Activated gamma-delta T cell (primary cell): ENCODE results near the gene TANGO2.

Experiments used
- DNase-seq: peaks from one replicate; lab custom pipeline; 2025; lab: John Stamatoyannopoulos, UW

Gene TANGO2

DNA sequence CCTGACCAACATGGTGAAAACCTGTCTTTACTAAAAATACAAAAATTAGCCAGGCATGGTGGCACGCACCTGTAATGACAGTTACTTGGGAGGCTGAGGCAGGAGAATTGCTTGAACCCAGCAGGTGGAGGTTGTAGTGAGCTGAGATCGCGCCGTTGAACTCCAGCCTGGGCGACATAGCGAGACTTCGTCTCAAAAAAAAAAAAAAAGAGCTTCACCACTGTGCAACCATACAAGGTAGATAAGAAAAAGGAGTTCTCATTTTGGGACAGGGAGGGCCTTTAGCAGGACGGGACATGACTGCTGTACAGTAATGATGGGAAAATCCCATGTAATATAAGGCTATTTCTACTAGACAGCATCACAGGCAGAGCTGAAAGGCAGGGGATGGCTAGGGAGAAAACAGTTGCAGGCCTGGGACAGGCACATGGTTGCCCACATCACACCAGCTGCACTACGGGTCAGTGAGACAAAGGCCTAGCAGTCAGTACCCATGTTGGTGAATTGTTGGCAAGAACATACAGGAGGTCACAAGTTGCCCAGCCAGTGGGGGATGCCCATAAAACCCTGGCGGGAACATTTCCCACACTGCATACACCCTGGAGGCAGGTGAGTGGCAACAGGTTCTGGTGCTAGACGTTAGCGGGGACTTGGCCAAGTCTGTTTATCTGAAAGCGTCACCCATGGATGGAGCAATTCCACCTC, 5.4 kb downstream of the TANGO2 start:
- no peak for DNase-seq

DNA sequence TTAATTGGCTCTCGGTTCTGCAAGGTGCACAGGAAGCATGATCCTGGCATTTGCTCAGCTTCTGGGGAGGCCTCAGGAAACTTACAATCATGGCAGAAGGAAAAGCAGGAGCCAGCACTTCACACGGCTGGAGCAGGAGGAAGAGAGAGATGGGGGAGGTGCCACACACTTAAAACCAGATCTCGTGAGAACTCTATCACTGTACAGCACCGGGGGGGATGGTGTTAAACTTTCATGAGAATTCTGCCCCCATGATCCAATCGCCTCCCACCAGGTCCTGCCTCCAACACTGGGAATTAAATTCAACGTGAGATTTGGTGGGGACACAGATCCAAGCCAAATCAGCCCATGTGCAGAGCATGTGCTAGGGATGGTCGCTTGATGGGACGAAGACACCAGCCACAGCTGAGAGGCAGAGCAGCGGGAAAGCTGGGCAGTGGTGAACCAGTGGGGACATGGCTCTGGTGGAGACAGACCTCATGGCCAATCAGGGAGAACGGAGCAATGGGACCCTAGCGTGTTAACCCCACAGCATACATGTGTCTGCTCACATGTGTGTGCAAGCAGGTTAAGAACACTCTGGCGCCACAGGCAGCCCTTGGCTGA, 6.2 kb downstream of the TANGO2 start:
- no peak for DNase-seq

DNA sequence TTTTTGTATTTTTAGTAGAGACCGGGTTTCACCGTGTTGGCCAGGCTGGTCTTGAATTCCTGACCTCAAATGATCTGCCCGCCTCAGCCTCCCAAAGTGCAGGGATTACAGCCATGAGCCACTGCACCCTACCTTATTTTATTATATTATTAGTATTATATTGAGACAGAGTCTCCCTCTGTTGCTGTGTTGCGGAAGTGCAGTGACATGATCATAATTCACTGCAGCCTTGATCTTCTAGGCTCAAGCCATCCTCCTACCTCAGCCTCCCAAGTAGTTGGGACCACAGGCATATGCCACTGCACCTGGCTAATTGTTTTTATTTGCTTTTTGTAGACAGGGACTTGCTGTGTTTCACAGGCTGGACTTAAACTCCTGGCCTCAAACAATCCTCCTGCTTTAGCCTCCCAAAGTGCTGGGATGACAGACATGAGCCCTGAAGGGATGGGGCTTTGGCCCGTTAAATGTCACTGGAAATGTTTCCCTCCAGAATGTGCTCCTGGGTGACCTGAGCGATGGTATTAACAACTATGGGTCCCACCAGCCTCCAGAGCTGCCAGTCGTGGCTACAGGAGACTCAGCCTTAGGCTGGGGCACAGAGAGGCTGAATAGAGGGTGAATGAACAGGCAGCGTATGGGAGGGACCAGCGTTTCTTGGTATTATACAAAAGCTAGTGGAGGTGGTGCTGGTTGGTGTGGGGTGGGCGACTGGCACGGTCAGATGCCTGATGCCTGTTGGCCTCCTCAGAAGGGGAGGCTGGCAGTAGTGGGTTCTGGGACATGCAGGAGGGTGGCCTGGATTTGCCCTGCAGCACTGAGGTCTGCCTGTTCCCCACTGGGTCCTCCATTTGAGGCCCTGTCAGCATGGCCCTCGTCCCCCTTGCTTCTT, 7.3 kb downstream of the TANGO2 start:
- DNase-seq: no peak

DNA sequence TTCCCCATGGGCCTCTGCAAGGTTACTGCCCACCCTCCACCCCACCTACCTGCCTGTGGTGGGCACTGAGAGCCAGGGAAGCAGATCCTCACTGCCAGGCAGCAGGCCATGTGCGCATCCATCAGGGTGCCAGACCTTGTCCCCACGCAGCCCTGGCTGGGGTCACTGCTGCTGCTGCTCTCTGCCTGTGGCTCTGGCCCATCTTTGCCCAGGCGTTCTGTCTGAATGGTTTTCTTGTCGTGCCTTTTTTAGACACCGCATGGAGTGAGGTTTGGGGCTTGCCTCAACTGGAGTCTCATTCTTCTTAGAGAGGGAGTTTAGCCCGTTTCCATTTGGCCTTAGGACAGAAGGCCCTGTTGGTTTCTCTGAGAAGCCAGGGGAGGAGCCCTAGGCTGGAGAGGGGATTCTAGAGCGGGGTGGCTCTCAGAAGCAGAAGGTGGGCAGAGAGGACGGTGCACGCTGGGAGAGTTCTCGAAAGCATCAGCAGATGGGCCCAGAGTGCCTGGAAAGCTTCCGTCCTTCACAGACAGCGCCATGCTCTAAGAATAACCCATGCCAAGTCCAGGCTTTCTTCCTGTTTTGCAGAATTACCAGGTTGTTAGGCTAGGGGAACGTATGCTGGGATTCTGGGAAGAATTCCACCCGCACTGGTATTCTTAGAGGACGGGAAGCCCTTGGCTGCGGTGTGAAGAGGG, 8.1 kb downstream of the TANGO2 start:
- no peak for DNase-seq

DNA sequence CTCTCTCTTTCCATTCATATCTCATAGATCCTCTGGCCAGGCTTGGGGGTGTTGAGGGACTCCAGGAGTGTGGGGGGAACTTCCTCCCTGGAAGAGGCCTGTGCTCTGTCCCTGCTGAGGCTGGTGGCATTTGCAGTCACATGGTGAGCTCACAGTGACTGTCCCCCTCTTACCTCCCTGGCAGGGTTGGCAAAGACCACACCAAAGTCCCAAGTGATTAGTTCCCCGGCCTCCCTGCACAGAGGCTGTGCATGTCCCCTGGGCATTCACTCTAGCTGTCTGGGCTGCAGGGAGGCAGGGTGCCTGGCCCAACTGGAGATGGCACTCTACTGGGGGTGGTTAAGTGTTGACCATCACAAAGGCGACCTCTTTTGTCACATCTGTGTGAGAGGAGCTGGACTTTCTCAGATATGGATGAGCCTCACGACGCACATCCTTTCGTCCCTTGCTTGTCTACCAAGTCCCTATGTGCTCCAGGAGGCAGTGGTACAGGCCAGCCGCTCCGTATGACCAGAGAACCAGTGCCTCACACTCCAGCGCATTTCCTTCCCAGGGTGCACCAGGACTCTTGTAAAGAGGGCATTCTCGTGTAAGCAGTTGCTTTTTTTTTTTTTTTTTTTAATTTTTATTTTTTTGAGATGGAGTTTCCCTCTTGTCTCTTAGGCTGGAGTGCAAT, 8.8 kb downstream of the TANGO2 start:
- DNase-seq: no peak

DNA sequence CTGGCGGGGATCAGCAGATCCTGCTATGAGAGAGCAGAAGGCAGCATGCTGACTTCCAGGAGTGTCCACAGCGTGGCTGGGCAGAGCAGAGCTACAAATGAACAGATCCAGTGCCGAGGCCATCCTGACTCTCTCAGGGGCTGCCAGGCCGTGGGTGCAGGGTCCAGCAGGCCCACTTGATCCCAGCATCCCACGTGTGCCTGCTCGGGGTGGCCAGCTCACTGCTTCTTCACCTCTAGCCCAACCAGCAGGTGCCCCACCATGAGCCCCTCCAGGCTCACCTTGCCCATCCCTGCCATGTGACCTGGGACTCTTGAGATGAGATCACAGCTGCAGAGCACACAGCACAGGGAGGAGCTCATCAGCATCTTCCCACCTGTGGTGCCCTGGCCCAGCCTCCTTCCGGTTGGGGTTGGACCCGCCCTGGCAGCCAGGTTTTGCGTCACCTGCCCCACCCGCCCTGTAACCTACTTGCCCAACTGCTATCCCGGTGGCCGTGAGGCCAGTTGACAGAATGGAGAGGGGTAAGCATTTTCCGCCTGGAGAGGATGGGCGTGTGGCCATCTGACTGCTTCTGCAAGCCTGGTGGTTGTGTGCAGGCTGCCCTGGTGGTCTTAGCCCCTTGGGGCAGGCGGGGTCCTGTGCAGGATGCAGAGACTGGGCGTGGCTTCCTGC, 11.0 kb downstream of the TANGO2 start:
- DNase-seq: no peak

DNA sequence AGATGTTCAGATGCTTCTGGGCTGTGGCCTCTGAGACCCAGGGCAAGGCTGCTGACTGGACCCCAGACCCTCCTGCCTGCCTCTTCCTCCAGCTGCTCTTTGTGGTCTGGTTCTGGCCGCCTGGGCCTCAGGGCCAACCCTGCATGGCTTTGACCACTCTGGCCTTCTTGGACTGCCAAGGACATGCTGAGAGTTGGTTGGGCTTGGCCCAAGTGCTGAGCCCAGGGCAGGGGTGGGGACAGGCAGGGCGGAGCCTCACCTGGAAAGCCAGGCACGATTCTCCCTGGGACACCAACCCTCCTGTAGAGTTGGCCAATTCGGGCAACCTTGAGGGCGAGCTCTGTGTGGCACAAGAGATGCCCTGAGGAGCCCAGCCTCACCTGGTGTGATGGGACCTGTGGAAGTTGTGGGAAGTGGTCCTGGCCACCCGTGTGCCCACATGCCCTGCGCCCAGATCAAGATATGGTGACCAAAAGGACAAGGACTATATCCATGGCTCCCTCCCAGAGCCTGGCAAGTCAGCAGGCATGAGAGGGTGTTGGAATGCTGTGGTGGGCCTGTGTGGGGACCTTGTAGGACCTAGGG, 11.6 kb downstream of the TANGO2 start:
- no peak for DNase-seq

DNA sequence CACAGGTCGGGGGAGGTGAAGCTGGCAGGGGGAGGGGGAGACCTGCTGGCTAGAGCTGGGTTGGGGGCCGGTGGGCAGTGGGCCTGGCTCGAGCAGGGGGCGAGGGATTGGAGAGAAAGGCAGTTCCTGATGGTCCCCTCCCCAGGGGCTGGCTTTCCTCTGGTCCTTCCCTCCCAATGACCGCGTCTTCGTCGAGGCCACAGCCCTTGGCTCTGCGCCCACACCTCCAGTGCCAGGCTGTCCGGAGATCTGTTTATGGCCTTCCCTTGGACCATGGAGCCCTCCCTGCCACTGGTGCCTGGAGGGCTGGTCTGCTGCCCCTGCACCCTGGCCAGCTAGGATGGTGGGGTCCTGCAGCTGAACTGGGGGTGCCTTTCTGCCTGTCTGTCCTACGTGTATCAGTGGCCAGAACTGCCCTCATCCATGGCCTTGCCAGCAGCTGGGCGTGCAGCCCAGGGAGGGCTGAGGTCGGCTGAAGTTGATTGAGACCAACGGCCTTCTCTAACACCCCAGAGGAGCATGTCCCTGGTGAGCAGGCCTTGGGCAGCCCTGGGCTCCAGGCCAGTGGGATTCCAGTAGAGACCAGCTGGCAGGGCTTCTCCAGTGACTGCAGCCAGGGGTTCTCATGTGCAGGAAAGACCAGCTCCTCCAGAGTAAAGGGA, 12.3 kb downstream of the TANGO2 start:
- no peak for DNase-seq

DNA sequence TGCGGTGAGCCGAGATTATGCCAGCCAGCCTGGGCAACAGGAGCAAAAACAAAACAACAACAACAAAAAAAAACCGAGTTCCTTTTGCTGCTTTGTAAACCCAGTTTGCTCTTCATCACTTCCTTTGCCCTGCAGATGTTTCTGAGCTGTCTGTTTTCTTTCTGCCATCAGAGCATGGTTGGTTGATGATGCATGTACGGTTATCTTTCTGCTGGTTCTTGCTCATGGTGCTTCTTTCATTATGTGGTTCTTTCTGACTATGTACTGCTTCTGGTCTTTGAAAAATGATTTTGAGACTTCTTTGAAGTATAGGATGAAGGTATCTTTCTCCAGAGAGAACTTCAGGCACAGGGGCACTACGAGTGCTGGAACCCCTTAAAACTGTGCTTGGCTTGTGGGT, 13.2 kb downstream of the TANGO2 start:
- no peak for DNase-seq

DNA sequence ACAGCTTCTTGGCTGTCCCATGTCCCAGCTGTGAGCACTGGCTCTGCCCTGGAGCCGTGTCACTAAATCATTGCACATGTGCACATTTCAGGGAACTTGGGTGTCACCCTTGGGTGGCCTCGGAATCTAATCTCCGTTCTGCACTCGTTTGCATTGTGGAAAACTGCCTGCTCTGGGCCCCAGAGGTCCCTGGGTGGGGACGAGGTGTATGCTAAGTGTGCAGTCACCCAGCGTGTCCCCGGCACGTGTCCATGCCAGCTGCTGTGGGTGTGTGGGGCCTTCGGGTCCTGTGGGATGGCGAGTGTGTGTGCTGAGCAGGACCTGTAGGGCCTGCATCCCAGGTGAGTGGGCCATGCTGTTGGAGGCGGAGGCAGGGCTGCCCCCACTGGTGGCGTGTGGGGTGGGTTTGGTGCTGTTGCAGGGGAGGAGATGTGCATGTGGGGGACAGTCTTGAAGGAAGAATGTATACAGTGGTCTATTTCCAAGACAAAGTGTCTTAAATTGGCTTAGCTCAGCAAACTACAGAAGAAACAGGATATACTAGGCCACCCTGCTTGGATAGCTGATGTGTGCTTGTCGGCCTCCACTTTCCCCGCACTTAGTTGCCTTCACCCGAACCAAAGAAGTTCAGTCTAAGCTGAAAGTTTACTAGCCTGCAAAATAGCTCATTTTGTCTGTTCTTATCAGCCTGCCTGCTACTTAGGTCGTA, 14.6 kb downstream of the TANGO2 start:
- no peak for DNase-seq

DNA sequence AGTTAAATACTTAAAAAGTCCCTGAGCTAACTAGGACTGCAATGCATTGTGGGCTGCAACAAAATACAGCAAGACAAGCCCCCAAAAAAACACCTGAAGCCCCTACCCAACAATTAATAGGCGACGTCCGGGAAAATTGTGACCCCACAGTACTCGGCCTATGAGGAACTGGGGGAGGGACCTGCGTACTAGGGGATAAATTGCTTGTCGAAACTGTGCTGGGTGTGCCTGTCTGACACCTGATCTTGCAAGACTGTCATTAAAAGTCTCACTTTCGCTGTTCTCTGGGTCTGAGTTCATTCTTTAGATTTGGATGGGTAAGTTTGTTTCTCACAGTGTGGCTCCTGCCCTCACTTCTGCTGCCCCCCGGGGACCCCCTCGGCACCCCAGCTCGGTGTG, 15.2 kb downstream of the TANGO2 start:
- DNase-seq: no peak

DNA sequence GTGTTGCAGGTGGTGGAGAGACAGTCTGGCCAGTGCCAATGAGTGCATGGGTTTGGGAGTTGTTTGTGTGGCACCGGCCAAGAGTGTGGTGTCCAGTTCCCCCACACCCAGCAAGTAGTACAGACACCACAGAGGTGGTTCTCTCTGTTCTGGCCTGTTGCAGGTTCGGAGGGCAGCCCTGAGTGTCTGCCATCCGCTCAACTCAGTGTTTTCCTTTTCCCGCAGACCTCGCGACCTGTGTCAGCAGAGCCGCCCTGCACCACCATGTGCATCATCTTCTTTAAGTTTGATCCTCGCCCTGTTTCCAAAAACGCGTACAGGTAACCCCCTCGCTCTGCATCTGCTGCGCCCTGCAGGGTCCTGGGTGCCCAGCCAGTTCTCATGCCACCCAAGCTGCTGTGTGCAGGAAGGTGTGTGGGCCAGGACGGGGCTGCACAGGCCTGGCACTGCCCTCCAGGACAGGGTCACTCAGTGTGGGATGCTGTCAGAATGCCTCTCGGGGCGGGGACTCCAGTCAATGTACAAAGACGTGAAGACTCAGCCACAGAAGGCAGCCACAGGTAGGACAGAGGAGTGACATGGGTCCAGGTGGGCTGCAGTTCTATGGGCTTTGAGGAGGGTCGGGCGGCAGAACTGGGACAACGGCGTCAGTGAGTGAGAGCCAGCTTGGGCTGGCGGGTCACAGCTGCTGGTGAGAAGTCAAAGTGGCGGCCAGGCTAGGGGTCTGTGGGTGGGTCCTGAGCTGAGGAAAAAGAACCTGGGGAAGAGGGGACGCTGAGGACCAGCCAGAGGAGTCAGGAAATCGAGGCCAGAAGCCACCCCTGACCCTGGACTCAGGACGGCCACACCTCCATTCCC, 15.9 kb downstream of the TANGO2 start:
- DNase-seq: no peak

DNA sequence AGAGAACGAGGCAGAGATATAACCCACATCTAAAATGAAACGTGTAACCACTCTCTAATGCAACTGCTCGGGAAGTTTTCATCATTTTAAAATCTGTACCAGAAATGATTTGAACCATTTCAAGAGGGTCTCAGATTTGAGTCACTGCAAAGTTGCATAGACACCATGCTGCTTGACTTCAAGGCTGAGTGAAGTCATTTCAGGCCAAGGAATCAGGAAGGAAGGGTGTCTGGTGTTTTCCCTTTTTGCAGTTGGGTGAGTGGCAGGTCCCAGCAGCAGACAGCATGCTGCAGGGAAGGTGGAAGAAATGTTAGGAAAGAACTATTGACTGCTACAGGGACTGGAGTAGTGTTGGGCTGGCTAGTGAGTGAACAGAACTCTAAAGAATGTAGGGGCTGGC, 16.5 kb downstream of the TANGO2 start:
- DNase-seq: no peak

DNA sequence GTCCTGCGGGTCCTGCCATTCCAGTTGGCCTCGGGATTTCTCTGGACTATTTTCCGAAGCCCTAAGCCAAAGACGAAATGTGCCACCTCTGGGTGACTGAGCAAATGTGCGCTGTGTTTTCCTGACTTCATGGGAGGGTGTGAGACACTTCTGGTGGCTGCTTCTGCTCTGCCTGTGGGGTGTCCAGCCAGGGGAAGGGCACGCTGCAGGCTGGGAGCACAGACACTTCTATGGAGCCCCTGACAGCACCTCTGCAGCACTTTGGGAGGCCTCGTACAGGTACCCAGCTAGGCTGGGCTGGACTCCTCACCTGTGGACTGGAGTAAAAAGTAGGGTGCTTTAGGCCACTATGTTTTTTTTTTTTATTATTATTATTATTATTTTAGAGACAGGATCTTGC, 17.7 kb downstream of the TANGO2 start:
- DNase-seq: no peak

DNA sequence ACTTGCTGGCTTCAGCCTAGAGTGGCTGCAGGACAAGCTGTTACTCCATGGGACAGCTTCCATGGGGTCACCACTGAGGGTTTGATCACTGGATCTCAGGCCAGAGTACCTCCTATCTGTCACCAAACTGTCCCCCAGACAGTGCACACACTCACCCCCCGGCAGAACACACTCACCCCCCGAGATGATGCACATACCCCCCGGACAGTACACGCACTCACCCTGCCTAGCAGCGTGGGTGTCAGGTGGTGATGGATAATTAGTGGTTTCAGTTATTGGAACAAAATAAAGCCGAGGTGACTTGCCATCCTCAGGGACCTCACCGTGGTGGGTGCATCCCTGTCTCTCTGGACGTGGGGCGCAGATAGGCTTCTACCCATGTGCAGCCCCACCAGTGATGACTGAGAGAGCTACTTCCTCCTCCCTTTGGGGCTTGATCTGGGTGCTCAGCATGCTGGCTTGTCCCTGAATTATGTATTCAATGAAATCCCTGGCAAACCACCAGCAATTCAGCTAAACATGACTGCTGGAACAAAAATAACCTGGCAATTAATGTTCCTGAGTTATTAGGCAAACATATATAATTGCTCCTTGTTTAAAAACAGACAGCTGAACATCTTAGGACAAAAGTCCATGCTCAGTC, 18.9 kb downstream of the TANGO2 start:
- DNase-seq: no peak

DNA sequence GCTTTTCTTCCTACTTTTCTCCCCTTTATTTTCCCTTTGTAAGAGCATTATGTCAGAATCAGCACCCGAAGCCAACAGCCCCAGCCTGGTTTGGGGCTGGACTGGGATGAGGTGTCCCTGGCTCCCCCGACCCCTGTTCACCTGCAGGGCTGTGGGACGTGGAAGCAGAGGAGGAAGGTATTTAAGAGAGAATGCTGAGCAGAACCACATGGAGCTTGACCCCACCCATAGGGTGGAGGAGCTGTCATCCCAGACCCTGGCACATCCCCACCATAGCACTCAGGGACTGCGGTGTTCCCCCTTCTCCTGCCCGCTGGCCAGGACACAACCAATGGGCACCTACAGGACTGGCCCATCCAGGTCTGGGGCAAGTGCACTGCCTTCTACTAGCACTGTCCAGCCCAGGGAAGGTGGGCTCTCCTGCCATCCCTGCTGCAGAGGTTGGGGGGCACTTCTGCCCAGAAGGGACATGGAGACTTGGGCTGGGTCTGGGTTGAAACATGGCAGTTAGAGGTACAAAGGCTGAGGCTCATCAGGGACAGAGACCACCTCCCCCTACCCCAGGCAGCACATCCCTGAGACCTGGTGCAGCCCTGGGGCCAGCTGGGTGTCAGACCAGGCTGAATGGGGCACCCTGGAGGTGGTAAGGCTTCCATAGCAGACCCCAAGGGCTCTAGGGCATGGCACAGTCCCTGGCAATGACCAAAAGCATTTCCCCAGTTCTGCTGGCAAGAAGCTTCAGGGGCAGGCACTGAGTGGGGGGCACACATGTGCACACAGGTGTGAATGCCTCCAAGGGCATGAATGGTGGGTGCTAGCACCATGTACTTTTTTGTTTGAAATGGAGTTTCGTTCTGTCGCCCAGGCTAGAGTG, 19.7 kb downstream of the TANGO2 start:
- no peak for DNase-seq
